PC-3 (cell line): Measurements from ENCODE around the gene RASA2. TPM values are rescaled to one million over a fixed set of nuclear protein-coding genes. Genes with fewer than 3 reads are reported as not detected.

Experiments used
- ATAC-seq: fragments of 200-7000 bp; cut with Tn5 transposase; 2 replicates; pipeline ENCODE4 v1.9.1; 2020; ENCODE audit warnings: mild to moderate bottlenecking, moderate library complexity
- BruUV-seq: library from RNA; stranded (reverse); fragments of 400-500 nt; replicated peaks from 2 replicates; lab custom pipeline; 2021; lab: Mats Ljungman, UMichigan
- CTCF ChIA-PET: fragments of 300-600 bp; sonication (Branson Sonifier 250); formaldehyde crosslinking; loops from one replicate; lab custom pipeline; 2022; ENCODE audit warnings: antibody characterized with exemption; lab: Charles Lee
- POLR2A ChIA-PET: fragments of 300-600 bp; sonication (Branson Sonifier 250); formaldehyde crosslinking; loops from one replicate; lab custom pipeline; 2022; ENCODE audit warnings: antibody characterized with exemption; ENCODE audit not compliant: unreplicated experiment; lab: Charles Lee
- DNase-seq: peaks from one replicate; pipeline ENCODE4 v3.0.0-alpha.2; 2015
- H2AFZ ChIP-seq: fragments of 300-600 bp; sonication (generic); 2 replicates; pipeline ENCODE4 v1.6.0; 2016; ENCODE audit warnings: antibody characterized with exemption, low read length
- H3F3A ChIP-seq: fragments of 300-600 bp; sonication (generic); one replicate; pipeline ENCODE4 v1.6.0; 2017; ENCODE audit warnings: antibody characterized with exemption, low read length, control low read depth, mild to moderate bottlenecking; ENCODE audit not compliant: unreplicated experiment
- H3K27ac ChIP-seq: fragments of 300-600 bp; sonication (generic); 2 replicates; pipeline ENCODE4 v1.5.1; 2016; ENCODE audit warnings: mild to moderate bottlenecking, low read length
- H3K27me3 ChIP-seq: fragments of 300-600 bp; sonication (generic); 2 replicates; pipeline ENCODE4 v1.6.1; 2016; ENCODE audit warnings: low read length, mixed read lengths
- H3K36me3 ChIP-seq: fragments of 300-600 bp; sonication (generic); 2 replicates; pipeline ENCODE4 v1.6.1; 2016; ENCODE audit warnings: low read depth, mixed run types, low read length, mixed read lengths
- H3K4me1 ChIP-seq: fragments of 300-600 bp; sonication (generic); 2 replicates; pipeline ENCODE4 v1.5.1; 2016; ENCODE audit warnings: low read length; ENCODE audit not compliant: insufficient read depth
- H3K4me2 ChIP-seq: fragments of 300-600 bp; sonication (generic); 2 replicates; pipeline ENCODE4 v1.6.0; 2016; ENCODE audit warnings: low read length
- H3K4me3 ChIP-seq: fragments of 300-600 bp; sonication (generic); 2 replicates; pipeline ENCODE4 v1.5.1; 2016; ENCODE audit warnings: mild to moderate bottlenecking, low read length, mixed read lengths
- H3K79me2 ChIP-seq: fragments of 300-600 bp; sonication (generic); 2 replicates; pipeline ENCODE4 v1.6.1; 2017; ENCODE audit warnings: low read length, mixed read lengths
- H3K9ac ChIP-seq: fragments of 300-600 bp; sonication (generic); 2 replicates; pipeline ENCODE4 v1.6.0; 2016; ENCODE audit warnings: mild to moderate bottlenecking, low read length
- H3K9me2 ChIP-seq: fragments of 300-600 bp; sonication (generic); replicated peaks from 2 replicates; pipeline ENCODE4 v1.6.1; 2016; ENCODE audit warnings: mixed run types, low read length, mixed read lengths
- H3K9me3 ChIP-seq: fragments of 300-600 bp; sonication (generic); 2 replicates; pipeline ENCODE4 v1.6.1; 2016; ENCODE audit warnings: low read length, mixed read lengths
- H4K20me1 ChIP-seq: fragments of 300-600 bp; sonication (generic); 2 replicates; pipeline ENCODE4 v1.6.1; 2016; ENCODE audit warnings: low read length, mixed read lengths
- EZH2 ChIP-seq: fragments of 300-600 bp; sonication (generic); IDR thresholded peaks from one replicate; pipeline ENCODE4 v1.6.1; 2017; ENCODE audit warnings: antibody characterized with exemption, mild to moderate bottlenecking, low read length; ENCODE audit not compliant: unreplicated experiment
- EZH2phosphoT487 ChIP-seq: fragments of 300-600 bp; sonication (generic); IDR thresholded peaks from 2 replicates; pipeline ENCODE4 v1.6.1; 2018; ENCODE audit warnings: mild to moderate bottlenecking, antibody characterized with exemption, low read length, borderline replicate concordance
- intact Hi-C: fragments of 100-400 bp; cut with micrococcal nuclease; formaldehyde crosslinking; loops from 2 replicates; pipeline ENCODE4 v1.9.0; 2023
- total RNA-seq: library from RNA; depleted of rRNA; stranded (reverse); fragments of >200 nt; gene quantifications from 2 replicates; pipeline ENCODE4 v1.2.3, GENCODE V29; 2014
- TF ChIP-seq, protein P1 (sequence below): fragments of 300-600 bp; sonication (generic); conservative IDR thresholded peaks from 2 replicates; pipeline ENCODE4 v1.5.1; 2017; ENCODE audit warnings: antibody characterized with exemption, low read depth, mild to moderate bottlenecking, low read length

The RASA2 gene
- total RNA-seq, 1 experiment from 2014 or later: 3.7 TPM

DNA sequence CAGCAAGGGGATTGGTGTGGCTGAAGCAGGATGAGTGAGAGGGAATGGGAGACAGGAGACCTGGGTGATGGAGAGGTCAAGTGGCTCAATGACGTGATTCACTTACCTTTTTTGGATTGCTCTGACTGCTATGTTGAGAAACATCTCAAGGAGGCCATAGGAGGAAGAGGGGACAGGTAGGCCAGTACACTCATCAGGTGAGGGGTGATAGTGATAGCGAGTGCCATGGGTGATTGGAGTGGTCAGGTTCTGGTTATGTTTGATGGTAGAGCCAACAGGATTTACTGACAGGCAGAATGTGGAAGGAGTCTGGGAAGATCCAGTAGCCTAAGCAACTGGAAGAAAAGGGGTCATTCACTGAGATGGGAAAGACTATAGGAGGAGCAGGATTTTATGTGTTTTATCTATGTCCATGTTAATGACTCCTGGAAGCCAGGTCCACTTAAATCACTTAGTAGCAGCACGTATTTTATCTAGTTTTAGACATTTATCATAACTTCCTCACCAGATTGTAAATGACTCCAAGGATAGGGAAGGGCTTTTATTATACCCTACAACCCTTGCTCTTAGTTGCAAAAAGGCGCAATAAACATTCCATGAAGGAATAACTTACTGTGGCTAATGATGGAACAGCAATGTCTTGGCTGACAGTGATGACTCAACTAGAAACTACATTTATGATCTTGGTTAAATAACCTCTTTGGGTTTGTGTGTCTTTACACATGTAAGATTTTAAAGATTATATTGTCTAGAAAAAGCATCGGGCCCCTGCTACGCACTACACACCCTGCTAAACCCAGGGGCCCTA lies 131.5 kb downstream of the RASA2 start:
- Histone ChIP-seq H3K27ac (no peak overlapping the region), H3F3A (no peaks in the 10 kb centered on the region), H3K9ac (no peak overlapping the region), H3K79me2 (no peaks in the 10 kb centered on the region), H3K9me3 (no peaks in the 10 kb centered on the region), H3K36me3 (no peaks in the 10 kb centered on the region), H3K9me2 (no peaks in the 10 kb centered on the region), H4K20me1 (no peaks in the 10 kb centered on the region), H3K4me2 (no peak overlapping the region), H3K4me1 (no peaks in the 10 kb centered on the region), H2AFZ (no peak overlapping the region), H3K27me3 (no peaks in the 10 kb centered on the region), H3K4me3 (no peak overlapping the region)
- DNase-seq (no peak), ATAC-seq (no peak)
- BruUV-seq: no TSS peak
- ChIA-PET POLR2A (no interaction called here), CTCF (no interaction called here)
- intact Hi-C loops: no loop called here
- TF ChIP-seq EZH2 (no peak), EZH2phosphoT487 (no peak)
- TF ChIP-seq, protein P1, sequence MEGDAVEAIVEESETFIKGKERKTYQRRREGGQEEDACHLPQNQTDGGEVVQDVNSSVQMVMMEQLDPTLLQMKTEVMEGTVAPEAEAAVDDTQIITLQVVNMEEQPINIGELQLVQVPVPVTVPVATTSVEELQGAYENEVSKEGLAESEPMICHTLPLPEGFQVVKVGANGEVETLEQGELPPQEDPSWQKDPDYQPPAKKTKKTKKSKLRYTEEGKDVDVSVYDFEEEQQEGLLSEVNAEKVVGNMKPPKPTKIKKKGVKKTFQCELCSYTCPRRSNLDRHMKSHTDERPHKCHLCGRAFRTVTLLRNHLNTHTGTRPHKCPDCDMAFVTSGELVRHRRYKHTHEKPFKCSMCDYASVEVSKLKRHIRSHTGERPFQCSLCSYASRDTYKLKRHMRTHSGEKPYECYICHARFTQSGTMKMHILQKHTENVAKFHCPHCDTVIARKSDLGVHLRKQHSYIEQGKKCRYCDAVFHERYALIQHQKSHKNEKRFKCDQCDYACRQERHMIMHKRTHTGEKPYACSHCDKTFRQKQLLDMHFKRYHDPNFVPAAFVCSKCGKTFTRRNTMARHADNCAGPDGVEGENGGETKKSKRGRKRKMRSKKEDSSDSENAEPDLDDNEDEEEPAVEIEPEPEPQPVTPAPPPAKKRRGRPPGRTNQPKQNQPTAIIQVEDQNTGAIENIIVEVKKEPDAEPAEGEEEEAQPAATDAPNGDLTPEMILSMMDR: no peak

DNA sequence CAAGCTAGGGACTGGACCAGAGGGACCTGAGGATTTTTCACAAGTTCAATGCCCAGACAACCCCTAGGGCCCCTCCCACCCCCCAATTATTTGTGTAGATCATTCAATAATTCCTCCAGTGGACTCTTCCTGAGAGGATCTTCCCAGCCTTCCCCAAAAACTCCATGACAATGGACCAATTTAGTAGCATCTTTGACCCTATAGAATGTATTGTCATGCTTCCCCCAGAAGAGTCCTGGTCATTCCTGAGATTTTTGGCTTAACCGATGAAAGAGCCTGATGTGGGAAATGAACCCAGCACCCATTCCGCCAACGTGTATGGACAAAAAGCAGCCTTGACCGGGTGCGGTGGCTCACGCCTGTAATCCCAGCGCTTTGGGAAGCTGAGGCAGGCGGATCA lies 132.1 kb downstream of the RASA2 start:
- Histone ChIP-seq H2AFZ (no peak overlapping the region), H3K4me3 (no peak overlapping the region), H3K27ac (no peak overlapping the region), H3K9me2 (no peaks in the 10 kb centered on the region), H3K79me2 (no peaks in the 10 kb centered on the region), H4K20me1 (no peaks in the 10 kb centered on the region), H3K4me2 (no peak overlapping the region), H3K9ac (no peak overlapping the region), H3K36me3 (no peaks in the 10 kb centered on the region), H3F3A (no peaks in the 10 kb centered on the region), H3K4me1 (no peaks in the 10 kb centered on the region), H3K27me3 (no peaks in the 10 kb centered on the region), H3K9me3 (no peaks in the 10 kb centered on the region)
- DNase-seq: no peak
- BruUV-seq: no TSS peak
- CTCF ChIA-PET: no interaction called here
- POLR2A ChIA-PET: no interaction called here
- TF ChIP-seq EZH2 (no peak), EZH2phosphoT487 (no peak)
- TF ChIP-seq, protein P1: no peak
- intact Hi-C loops: no loop called here
- ATAC-seq: no peak

DNA sequence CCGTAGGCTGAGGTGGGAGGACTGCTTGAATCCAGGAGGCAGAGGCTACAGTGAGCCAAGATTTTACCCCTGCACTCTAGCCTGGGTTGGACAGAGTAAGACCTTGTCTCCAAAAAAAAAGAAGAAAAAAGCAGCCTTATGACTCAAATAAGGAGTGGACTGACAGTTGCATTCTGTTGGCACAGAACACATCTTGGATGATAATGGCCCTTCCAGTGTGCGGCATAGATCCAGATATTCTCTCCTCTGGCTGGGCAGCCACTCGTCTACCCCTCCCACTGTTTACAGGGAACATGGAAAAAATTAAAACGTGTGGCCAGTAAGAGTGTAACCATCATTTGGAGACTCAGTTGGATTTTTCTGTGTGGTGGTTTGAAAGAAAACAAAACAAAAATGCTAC lies 132.6 kb downstream of the RASA2 start:
- no peaks in the 10 kb centered on the region for H3F3A ChIP-seq
- no peaks in the 10 kb centered on the region for H3K9me2 ChIP-seq
- no peak overlapping the region for H3K4me3 ChIP-seq
- H3K9me3 ChIP-seq: no peaks in the 10 kb centered on the region
- no peaks in the 10 kb centered on the region for H3K27me3 ChIP-seq
- no peak overlapping the region for H2AFZ ChIP-seq
- H3K9ac ChIP-seq: no peak overlapping the region
- H3K36me3 ChIP-seq: no peaks in the 10 kb centered on the region
- BruUV-seq: no TSS peak
- CTCF ChIA-PET: no interaction called here
- DNase-seq (no peak), ATAC-seq (no peak)
- H3K79me2 ChIP-seq: no peaks in the 10 kb centered on the region
- H3K4me2 ChIP-seq: no peak overlapping the region
- H4K20me1 ChIP-seq: no peaks in the 10 kb centered on the region
- no peak overlapping the region for H3K27ac ChIP-seq
- intact Hi-C loops: no loop called here
- TF ChIP-seq EZH2phosphoT487: no peak
- TF ChIP-seq, protein P1: no peak
- no peak for TF ChIP-seq EZH2
- POLR2A ChIA-PET: no interaction called here
- no peaks in the 10 kb centered on the region for H3K4me1 ChIP-seq
